ENCODE measurements around the gene STAT3.

Gene STAT3

GRCh38 chr17:42281571-42282096 is 106.6 kb downstream of the STAT3 start:
- no peak for TF ChIP-seq CTCF (IDR thresholded peaks at IDR 0.05; ENCODE audit: control insufficient read depth, insufficient read depth, low read depth, low read length, missing control alignments)
- H3K4me3 ChIP-seq (ENCODE audit: control insufficient read depth, low read depth, low read length) = no peak overlapping the region
- DNase-seq (ENCODE audit: low read depth) = no peak

- H3K4me3 ChIP-seq (ENCODE audit: control insufficient read depth, low read depth, low read length) = no peak overlapping the region
- DNase-seq (ENCODE audit: low read depth) = no peak
Measured at GRCh38 chr17:42279776-42280630, 108.2 kb downstream of the STAT3 start.

GRCh38 chr17:42277342-42277712 is 110.9 kb downstream of the STAT3 start:
- no peak for DNase-seq (ENCODE audit: low read depth)
- no peak for TF ChIP-seq CTCF (IDR thresholded peaks at IDR 0.05; ENCODE audit: control insufficient read depth, insufficient read depth, low read depth, low read length, missing control alignments)
- H3K4me3 ChIP-seq (ENCODE audit: control insufficient read depth, low read depth, low read length) = no peak overlapping the region

More at GRCh38 chr17:42279776-42280630, 108.2 kb downstream of the STAT3 start:
- no peak for TF ChIP-seq CTCF (IDR thresholded peaks at IDR 0.05; ENCODE audit: control insufficient read depth, insufficient read depth, low read depth, low read length, missing control alignments)

GRCh38 chr17:42276609-42277341 is 111.5 kb downstream of the STAT3 start:
- no peak for TF ChIP-seq CTCF (IDR thresholded peaks at IDR 0.05; ENCODE audit: control insufficient read depth, insufficient read depth, low read depth, low read length, missing control alignments)
- peak overlapping the region; percentile 66 for H3K4me3 ChIP-seq (ENCODE audit: control insufficient read depth, low read depth, low read length)
- no peak for DNase-seq (ENCODE audit: low read depth)

GRCh38 chr17:42276359-42276608 is 112.0 kb downstream of the STAT3 start, which contains the start of gene STAT5B:
Gene STAT5B, minus strand, starts transcription at chr17:42276391. Its CDS starts 44,264 bp downstream, at chr17:42232127.
- peak within 1 kb of the TSS; percentile 85 for H3K4me3 ChIP-seq (ENCODE audit: control insufficient read depth, low read depth, low read length)
- no peak for DNase-seq (ENCODE audit: low read depth)
- TF ChIP-seq CTCF (IDR thresholded peaks at IDR 0.05; ENCODE audit: control insufficient read depth, insufficient read depth, low read depth, low read length, missing control alignments) = no peak

GRCh38 chr17:42275527-42276358 is 112.5 kb downstream of the STAT3 start:
- peak overlapping the region; percentile 85 for H3K4me3 ChIP-seq (ENCODE audit: control insufficient read depth, low read depth, low read length)
- TF ChIP-seq CTCF (IDR thresholded peaks at IDR 0.05; ENCODE audit: control insufficient read depth, insufficient read depth, low read depth, low read length, missing control alignments) = no peak
- DNase-seq (ENCODE audit: low read depth) = no peak

All from AG09309 (cell line).